ENCODE results near the gene IRX4.

The IRX4 gene

DNA sequence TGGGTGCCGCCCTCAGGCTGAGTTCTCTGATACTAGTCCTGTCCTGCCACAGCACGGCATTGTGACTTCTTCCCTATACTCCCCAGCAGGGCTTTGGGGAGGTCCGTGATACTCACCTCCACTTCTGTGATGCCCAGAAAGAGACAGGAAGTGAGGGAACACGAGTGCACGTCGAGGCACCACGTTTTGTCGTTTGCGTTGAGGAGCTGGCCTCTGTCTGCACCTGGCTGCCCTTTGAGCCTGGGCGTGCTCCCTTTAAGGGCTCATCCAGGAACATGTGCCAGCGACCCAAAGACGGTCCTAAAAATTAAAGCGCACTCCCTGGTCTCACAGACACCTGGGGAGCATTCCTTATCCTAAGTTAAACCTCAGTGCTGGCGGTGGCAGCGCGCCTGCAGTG lies 8.7 kb upstream of the IRX4 start:
- DNase-seq (ENCODE audit: low read depth) = no peak

DNA sequence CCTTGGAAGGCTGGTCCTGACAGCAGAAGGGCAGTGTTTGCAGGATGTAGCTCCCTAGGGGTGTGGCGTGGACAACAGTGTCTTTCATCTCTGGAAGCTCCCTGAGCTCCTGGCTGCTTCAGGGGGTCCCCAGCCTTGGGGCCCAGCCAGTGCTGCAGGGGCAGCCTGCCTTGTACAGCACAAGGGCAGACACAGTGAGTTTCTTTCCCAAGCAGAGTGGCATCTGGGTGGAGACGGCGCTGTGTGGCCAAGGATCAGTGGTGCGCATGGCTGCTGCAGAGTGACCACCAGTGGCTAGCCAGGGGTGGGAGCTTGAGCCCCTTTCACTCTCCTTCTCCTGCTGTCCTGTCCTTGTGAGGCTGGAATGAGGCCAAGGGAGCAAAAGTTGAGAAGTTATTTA lies 7.6 kb upstream of the IRX4 start:
- DNase-seq (ENCODE audit: low read depth) = no peak

DNA sequence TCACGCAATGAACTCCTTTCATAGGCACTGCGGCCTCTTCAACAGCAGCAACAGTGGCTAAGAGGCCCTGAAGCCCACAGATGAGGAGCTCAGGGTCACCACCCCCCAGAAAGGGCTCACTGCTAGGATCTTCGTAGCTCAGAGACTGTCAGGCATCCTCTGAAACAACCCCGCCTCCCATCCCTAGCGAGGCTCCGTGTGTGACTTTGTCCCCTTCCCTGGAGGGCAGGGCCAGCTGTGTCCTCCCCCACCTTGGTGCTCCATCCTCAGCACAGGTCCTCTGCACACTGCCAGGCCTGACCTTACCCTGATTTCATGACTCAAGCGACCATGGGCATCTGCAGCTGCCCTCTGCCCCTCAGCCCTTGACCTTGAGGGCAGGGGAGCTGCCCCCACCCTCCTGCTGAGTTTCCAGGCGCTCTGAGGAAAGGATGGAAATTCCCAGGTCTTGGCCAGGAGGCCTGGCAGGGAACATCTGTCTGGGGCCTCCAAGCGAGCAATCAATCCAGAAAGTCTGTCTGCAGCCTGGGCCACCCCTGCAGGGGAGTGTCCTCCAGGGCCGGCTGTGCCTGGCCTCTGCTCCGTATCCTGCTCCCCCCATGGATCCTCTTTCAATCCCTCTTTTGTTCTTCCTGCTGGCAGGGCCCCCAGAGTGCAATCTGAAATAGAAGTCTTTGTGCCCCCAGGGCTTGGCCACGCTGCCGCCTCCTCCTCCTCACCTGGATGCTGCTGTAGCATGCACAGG lies 6.8 kb upstream of the IRX4 start:
- no peak for DNase-seq (ENCODE audit: low read depth)

DNA sequence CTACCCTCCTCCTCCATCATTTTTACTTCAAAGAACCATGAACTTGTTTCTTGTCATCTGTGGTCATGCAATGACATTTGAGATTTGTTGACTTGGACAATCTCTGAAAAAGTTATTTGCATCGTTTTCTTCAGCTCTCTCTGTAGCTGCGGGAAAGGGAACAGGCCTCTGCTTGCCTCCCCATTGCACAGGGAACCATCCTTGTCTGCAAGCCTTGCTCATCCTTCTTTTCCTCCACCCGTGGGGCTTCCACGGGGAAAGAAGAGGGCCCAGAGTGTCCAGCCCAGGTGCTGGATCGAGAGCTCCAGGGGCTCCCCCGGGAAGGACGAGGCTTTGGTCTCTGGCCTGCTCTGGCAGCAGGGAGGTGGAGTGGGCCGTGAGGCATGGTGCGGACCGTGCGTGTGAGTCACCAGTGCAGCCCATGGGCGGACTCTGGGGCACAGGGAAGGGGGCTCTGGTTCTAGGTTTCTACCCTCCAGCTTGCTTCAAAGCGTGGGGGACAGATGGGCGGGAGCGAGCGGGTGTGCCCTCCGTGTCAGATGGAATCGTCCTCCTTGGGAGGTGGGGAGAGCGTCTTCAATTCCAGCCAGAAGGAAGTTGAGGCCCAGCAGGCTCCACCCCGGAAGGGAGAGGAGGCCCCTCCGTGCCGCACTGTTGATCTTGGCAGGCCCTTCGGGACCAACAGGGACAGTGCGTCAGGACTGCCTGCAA lies 6.0 kb upstream of the IRX4 start:
- no peak for DNase-seq (ENCODE audit: low read depth)

DNA sequence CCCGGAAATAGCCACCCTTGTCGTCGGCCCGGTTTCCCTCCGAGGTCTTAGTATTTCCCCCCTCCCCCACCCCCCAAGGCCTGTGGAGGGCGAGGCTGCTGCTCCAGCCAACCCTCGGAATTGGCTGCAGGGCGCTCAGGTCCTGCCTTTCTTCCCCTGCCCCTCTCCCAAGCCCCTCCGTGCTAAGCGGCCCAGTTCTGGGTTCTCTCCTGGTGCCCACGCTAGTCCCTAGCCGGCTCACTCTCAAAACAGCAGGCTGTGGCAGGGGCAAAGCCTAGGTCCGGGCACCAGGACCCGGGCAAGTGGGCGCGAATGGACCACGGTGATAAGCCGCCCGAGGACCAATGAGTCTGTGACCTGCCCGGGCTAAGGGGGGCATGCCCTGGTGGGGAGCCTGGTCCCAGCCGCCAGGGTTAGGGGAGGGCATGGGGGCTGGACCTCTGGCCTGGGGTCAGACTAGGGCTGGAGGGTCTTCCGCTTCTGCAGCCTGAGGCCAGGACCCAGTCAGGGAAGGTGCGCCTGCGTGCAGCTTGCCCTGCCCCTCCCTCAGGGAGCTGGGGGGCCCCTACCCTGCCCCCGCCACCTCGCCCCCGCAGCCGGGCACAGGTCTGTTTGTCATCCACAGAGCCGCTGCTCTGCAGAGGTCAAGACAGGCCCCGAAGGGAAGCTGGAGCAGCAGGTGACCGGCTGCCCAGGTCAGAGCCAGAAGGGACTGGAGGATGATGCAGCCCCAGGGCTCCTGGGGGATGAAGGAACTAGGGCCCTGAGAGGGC lies 5.0 kb upstream of the IRX4 start:
- DNase-seq (ENCODE audit: low read depth) = no peak

DNA sequence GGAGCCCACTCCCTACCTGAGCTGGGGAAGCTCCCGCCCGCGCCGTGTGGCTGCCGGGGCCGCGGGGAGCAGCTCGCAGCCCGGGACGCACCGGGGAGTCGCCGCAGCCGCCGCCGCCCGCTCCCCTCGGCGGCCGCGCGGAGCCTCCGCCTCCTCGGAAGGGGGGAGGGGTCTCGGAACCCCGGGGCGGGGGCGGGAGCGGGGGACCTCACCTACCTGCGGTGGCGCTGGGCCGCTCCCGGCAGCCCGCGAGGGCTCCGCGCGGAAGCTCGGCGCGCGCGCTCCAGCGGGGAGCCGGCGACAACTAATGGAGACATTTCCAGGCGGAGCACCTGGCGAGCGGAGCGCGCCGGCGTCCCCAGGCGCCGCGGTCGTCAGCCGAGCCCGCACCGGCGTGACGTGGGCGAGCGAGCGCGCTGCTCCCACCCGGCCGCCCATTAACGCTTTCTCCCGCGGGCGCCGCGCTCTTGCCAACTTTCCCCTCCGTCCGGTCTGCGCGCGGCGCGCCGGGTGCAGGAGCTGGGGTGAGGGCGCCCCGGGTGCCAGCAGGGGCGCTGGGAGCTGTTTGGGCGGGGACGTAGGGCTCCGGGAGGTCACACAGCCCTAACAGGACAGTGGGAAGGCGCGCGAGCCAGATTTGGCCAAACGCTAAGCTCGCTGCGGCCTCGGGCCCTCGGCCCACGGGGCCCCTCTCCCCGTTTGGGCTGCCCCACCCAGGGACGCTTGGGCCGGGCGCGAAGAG lies 4.3 kb upstream of the IRX4 start:
- no peak for DNase-seq (ENCODE audit: low read depth)

DNA sequence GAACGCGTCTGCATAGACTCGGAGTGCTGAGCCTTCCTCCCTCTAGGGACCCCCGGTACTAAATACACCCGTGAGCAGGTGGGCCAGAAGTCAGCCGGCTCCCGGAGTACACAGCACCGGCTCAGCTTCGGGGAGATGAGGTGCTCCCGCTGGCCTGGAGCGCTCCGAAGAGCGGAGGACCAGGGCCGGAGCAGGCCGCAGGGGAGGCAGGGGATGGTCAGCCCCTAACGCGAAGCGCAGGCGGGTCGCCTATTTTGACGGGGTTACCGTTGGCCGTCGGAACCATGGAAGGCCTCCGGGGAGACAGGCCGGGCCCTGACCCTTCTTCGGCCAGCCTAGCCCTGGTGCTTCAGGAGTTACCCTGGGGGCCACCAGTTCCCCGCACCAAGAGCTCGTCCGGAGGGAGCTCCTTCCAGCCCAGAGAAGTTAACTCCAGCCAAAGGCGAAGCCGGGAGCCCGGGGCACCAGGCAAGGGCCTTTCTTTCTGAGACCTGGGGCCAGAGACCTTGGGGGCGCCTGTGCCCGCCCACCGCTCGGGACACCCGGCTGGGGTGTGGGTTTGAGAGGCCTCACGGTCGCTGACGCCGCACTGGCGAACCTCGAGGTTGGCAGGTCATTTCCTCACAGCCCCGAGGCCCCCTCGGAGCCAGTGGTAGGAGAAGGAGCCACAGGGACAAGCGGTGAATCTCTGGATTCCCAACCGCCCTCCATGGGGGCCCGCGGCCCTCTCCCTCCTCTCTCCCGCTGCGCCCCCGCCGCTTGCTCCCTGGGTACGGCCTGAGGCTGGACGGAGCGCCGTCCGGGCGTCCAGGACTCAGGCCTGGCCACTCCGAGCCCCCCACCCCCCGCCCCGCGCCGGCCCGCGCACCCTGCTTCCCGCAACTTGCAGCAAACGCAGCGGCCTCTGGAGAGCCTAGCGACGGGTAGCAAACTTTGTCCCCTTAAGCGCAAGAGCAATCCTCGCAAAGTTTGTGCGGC lies 3.4 kb upstream of the IRX4 start:
- DNase-seq (ENCODE audit: low read depth) = no peak

DNA sequence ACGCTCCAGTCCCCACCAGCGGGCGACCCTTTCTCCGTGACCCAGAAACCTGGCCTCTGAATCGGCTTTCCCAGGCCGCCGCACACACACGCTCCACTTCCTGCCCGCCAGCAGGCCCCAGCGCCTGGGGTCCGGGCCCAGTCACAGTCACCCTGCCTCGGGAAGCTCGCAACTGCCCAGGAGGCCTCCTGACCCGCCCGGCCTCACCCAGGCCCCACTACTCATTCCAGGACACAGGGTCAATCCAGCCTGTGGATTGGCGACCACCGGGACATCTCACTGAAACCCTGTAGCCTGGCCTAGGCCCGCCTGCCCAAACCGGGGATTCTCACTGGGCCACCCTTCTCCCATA lies 2.7 kb upstream of the IRX4 start:
- DNase-seq (ENCODE audit: low read depth) = no peak

DNA sequence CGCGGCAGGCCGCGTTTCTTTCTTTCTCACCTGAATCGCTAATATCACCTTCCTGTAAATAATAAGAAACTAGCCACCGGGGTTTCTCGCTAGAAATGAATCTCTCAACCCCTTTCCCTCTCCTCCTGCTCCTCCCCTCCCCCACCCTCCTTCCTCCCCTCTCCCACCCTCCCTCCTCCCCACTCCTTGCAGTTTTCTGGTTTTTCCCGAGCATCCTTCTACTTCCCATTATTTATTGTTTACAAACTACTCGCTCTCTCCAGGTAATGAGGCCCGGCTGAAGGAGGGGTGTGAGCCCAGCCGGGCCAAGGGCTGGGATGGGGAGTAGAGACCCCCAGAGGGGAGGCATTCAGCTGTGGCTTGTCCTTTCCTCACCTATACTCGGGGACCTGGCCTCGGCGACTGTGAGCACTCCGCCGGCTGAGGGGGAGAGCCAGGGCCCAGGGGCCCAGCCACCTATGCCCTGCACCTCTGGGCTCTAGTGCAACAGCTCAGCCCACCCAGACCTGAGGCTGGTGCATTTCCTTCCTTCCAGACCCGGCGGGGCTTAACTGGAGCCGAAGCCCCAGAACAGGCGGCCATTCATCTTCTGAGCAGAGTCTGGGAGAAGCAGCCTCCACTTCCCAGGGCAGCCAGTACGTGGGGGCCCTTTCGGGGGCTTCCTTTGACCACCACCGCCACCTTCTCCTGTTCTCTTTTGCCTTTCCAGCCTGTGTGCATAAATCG lies 2.1 kb upstream of the IRX4 start:
- DNase-seq (ENCODE audit: low read depth) = no peak

DNA sequence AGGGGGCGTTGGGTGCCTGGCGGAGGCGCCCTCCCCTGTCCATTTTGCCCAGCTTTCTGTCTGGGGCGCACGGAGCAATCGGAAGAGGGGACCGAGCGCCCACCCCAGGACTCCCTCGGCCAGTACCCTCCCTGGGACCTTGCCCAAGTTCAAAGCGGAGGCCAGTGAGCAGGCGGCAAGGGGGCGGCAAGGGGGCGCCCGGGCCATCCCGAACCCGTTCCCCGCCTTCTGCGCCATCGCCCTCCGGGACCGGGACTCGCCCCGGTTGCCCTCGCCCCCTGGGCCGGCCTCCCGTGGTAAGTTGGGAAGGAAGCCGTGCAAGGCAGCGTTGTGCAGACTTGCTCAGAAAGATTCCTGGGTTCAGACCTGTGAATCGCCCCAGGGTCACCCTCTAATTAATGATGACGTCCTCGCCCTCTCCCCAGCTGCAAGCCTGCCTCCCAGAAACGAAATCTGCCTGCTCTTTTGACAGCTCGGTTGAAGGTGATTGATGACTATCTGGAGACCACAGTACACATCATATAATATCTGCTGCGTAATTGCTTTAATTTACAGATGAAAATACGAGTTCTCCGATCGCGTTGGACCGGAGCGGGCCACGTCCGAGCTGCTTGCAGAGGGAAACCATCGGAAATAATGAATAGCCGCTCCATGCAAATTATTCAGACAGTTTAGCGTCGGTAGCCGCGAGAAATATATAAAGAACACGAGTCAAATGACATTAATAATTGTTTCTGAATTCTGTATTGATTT lies 1.4 kb upstream of the IRX4 start:
- DNase-seq (ENCODE audit: low read depth) = no peak

DNA sequence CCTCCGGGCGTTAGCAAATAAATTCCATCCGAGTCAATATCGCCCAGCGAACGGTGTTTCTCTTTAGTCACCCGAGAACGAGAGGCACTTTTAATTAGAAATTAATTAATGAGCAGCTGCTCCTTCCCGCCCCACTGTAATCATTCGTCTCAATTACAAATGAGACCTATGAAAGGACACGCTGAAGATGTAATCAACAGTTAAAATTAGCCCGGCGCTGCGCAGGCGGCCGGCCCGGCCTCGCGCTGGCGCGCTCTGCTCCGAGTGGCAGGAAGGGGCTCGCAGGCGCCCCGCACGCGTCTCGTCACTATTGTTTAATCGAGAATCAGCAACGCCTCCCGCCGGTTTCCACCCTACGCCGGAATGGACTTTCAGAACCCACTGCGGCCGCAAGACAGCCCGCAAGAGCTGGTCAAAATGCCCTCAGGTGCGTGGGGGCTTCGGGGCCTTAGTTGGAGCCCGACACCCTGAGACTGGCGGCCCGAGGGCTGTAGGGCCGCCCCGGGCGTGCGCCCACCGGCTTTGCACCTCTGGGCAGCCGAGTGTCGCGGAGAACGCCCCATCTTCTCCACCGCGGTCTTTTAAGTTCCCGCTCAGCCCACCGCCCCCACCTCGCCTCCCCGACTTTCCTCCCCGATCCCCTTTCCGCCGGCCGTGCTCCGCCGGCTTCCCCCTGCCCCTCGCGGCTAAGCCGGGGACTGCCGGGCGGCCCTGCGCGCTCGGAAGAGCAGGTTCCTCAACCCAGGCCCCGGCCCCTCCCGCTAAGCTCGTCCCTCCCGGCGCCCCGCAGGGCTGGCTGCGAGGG lies 597 bp upstream of the IRX4 start:
- DNase-seq (ENCODE audit: low read depth) = no peak

DNA sequence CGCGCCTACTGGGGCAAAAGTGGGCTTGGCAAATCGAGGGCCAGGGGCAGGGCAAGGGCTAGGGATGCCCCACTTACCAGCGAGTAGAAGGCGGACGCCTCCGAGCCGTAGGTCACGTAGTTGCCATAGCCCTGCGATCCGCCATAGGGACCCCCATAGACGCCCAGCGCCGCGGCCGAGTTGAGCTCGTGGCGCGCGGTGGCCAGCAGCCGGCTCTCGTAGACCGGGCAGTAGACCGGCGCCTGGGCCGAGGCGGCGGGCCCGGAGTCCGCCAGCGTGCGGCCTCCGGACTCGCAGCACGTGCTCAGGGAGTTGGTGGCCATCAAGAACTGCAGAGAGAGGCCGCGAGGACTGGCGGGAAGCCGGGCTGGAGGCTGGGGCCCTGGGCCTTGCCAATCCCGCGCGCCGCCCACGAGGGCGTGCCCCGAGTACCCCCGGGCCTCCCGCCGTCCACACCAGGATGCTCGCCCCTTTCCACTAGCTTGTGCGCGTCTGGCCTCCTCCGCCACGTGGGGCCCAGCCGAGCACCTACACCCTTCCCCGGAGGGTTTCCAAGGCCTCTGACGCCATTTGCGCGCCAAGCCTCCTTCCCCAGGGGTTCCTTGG lies 891 bp downstream of the IRX4 start:
- DNase-seq (ENCODE audit: low read depth) = no peak

DNA sequence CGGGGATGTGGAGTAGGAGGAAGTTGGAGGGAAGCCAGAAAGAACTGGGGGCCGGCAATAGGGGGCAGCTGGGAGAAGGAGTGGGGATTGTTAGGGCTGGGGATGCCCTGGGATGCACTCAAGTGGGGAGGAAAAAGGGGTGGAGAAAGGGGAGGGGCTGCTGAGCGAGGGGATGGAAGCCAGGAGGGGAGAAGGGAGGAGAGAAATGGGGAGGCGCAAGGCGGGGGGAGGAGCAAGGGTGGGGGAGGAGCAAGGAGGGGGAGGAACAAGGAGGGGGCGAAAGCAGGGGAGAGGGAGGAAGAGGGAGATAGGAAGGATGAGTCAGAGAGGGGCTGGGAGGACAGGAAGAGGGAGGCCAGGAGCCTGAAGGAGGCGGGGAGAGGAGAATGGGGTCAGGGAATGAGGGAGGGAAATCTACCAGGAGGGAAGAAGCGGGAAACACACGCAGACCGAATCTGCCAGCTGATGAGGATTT lies 1.6 kb downstream of the IRX4 start:
- DNase-seq (ENCODE audit: low read depth) = peak; percentile 17

DNA sequence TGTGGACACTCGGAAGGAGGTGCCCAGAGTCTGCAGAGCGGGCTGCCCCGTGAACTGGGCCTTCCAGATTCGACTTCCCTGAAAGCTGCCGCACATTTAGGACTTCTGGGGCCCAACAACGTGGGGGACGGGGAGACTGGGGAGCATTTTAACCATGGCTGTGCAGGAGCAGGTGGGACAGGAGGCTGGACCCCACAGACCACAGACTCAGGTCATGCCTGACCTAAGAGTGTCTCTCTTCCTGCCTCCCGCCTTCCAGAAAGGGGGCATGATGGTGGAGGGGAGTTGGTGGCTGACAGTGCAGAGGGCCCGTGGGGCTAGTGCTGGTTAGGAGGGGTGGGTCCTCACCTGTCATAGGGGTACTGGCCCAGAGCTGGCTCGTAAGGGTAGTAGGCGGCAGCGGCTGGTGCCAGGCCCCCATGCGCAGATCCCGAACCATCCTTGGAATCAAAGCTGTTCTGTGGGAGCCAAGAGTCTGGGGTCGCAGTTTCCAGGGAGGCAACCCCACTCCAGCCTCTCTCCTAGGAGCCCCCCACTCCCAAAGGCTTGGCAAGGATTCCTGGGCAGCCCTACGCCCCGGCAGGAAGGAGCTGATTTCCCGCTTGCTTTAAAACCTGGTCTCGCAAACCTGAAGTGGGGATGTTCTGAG lies 2.2 kb downstream of the IRX4 start:
- DNase-seq (ENCODE audit: low read depth) = no peak

DNA sequence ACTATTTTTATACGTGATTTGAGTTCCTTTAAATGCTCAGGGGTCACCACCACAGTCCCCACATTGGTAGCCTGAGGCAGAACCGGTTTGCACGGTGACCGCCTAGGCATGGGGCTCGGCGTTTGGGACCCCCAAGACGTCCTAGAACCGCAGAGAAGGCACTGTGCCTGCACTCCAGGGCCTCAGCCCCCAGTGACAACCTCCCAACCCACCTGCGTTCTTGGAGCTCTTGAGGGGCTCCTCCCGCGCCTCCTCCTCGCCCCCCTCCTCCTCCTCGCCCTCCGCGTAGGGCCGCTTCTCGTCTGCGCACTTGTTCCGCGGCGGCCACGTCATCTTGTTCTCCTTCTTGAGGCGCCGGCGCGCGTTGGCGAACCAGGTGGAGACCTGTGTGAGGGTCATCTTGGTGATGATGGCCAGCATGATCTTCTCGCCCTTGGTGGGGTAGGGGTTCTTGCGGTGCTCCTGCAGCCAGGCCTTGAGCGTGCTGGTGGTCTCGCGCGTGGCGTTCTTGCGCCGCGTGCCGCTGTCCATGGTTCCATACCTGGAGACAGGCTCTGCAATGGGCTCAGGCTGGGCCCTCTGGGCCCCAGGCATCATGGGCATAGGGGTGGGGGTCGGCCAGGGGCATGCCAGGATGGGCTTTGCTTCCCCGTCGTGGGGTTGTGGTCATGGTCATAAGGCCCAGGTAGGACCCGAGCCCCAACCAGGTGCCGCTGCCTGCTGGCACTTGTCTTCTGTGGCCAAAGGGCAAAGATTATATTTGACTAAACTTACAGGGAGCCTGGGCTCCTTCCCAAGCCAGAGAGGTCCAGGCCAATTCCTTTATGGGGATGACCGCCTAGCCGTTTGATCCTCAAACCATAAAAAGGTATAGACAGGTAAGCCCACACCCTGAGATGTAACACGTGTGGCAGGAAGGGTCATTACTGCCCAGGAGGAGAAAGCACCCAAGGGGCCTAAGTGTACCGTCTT lies 3.1 kb downstream of the IRX4 start:
- DNase-seq (ENCODE audit: low read depth) = no peak

DNA sequence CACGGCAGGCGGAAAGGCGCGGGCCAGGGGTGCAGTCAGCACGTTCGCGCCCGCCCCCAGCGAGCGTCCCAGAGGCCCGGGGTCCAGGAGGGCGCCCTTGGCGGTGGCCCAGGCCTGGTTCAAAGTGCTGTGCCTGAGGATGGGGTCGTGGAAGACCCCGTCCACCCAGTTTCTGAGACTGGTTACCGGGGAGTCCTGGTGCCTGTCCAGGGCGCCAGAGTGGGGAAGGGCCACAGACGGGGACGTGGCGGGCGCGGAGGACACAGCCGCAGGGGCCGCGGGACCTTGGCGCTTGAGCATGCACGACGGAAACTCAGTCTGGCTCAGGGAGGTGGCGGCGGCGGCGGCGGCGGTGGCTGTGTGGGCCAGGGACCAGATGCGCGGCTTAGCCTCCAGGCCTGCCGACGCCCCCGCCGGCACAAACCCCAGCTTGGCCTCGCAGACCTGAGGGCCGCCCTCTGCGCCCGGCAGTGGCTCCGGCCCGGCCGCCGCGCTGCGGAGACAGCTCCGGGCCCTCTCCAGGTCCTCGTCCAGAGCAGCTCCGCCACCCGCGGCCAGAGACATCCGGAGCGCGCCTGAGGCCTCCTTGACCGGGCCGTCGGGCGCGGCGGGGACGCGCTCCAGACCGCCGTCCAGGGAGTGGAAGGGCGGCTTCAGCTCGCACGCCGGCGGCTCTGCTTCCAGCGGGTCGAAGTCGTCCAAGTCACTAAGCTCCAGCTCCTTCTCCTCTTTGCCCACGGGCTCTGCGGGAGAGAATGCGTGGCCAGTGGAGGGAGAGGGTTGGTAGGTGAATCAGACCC lies 4.5 kb downstream of the IRX4 start:
- no peak for DNase-seq (ENCODE audit: low read depth)
